HEK293T (cell line): ENCODE measurements around the gene CORO1C.

Experiments
- ARNT ChIP-seq: fragments of 450-650 bp; IDR thresholded peaks from 2 replicates; pipeline ENCODE4 v1.6.1; 2017; ENCODE audit warnings: mild to moderate bottlenecking
- BHLHE40 ChIP-seq: fragments of 450-650 bp; IDR thresholded peaks from 2 replicates; pipeline ENCODE4 v1.6.1; 2016; ENCODE audit warnings: mild to moderate bottlenecking, moderate library complexity, borderline replicate concordance
- CTBP1 ChIP-seq: fragments of 450-650 bp; IDR thresholded peaks from 2 replicates; pipeline ENCODE4 v1.6.1; 2016; ENCODE audit warnings: borderline replicate concordance
- ELF4 ChIP-seq: fragments of 450-650 bp; IDR thresholded peaks from 2 replicates; pipeline ENCODE4 v1.6.1; 2017; ENCODE audit warnings: antibody characterized with exemption
- FOXA1 ChIP-seq: fragments of 450-650 bp; IDR thresholded peaks from 2 replicates; pipeline ENCODE4 v1.6.1; 2016; ENCODE audit warnings: mild to moderate bottlenecking
- FOXK2 ChIP-seq: fragments of 450-650 bp; IDR thresholded peaks from 2 replicates; pipeline ENCODE4 v1.6.1; 2016; ENCODE audit warnings: mild to moderate bottlenecking
- HDGF ChIP-seq: fragments of 450-650 bp; IDR thresholded peaks from 2 replicates; pipeline ENCODE4 v1.6.1; 2017; ENCODE audit warnings: antibody characterized with exemption, borderline replicate concordance
- L3MBTL2 ChIP-seq: fragments of 450-650 bp; conservative IDR thresholded peaks from 2 replicates; pipeline ENCODE4 v1.6.1; 2016; ENCODE audit warnings: mild to moderate bottlenecking
- NFRKB ChIP-seq: fragments of 450-650 bp; IDR thresholded peaks from 2 replicates; pipeline ENCODE4 v1.6.1; 2016; ENCODE audit warnings: mild to moderate bottlenecking, moderate library complexity
- SP1 ChIP-seq: fragments of 450-650 bp; IDR thresholded peaks from 2 replicates; pipeline ENCODE4 v1.6.1; 2017
- TF ChIP-seq, protein P1 (sequence below): fragments of 450-650 bp; IDR thresholded peaks from 2 replicates; pipeline ENCODE4 v1.6.1; 2016

DNA sequence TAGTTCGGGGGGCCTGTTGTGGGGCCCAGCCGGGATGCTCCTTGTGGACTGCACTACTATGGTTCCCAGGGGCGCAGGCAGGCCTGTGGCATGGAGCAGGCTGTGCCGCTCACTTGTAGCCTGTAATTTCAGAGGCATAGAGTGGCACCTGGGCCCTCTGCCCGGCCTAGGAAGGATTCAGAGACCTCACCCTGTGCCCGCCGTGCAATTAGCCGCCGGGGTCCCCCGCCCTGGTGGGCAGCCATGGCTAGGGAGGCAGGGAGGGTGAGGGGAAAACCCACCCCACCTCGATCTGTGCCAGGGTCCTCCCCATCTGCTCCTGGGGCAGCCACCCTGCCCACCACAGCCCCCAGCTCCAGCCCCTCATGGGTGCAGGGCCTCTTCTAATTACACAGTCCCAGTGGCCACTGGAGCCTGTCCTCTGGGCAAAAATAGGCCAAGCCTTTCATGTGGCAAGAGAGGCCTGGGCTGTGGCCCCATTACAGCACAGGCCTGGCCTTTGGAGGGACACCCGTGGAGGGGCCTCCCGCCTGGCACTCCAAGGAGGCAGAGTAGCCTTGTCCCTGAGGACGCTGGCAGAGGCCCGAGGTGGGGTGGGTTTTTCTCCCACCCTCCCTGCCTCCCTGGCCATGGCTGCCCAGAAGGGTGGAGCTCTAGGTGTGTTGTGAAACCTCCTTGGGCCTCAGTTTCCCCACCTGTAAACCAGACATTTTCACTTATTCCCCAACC lies 128.2 kb downstream of the CORO1C start:
- no peak for TF ChIP-seq SP1
- TF ChIP-seq, protein P1, sequence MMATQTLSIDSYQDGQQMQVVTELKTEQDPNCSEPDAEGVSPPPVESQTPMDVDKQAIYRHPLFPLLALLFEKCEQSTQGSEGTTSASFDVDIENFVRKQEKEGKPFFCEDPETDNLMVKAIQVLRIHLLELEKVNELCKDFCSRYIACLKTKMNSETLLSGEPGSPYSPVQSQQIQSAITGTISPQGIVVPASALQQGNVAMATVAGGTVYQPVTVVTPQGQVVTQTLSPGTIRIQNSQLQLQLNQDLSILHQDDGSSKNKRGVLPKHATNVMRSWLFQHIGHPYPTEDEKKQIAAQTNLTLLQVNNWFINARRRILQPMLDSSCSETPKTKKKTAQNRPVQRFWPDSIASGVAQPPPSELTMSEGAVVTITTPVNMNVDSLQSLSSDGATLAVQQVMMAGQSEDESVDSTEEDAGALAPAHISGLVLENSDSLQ: no peak
- no peak for TF ChIP-seq HDGF
- no peak for TF ChIP-seq NFRKB
- no peak for TF ChIP-seq ARNT
- TF ChIP-seq BHLHE40: no peak
- TF ChIP-seq FOXA1: no peak
- TF ChIP-seq L3MBTL2: no peak
- TF ChIP-seq CTBP1: no peak
- no peak for TF ChIP-seq FOXK2
- no peak for TF ChIP-seq ELF4
